ENCODE results near the gene SGIP1. TPM values are rescaled to one million over a fixed set of nuclear protein-coding genes. Genes with fewer than 3 reads are reported as not detected.

Gene SGIP1
- total and polyA plus RNA-seq, 2 donors (not counting 3 experiments of a cell fraction or from before 2014, with no cell fraction given) = 30.9 to 68.9 TPM

DNA sequence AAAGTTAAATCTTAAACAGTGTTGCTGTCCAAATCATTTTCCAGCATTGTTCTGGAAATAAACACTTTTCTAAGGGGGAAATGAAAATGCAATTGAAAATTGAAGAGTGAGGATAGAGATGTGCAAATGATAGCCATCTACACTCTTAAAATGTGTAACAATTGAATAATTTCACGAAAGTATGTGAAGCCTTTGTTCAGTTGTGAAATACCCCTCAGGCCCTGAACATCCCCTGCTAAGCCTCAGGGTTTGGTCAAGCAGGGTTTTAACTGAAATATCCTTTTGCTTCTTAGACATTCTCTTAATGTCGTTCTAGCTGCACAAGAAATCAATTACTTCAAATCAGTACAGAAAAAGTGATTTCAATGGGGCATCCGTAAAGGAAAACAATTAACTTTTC lies 152.5 kb downstream of the SGIP1 start:
- H3K9me3 ChIP-seq (replicated peaks; ENCODE audit: control insufficient read depth, insufficient read depth, low read length) = no peaks in the 10 kb centered on the region
- H3K4me1 ChIP-seq (ENCODE audit: control insufficient read depth, extremely low read depth, insufficient read depth, low read length) = peaks cover 2% of the 10 kb centered on the region
- no peak overlapping the region for H2AFZ ChIP-seq (ENCODE audit: low read depth, low read length)
- ChIA-PET CTCF (interaction anchor here (0.9 to 1.3 kb wide), 3 partner anchors 8 to 25 kb away, joined by 3 to 4 read pairs (median 3); no protein-coding TSS in a partner anchor), POLR2A (no interaction called here)
- no peaks in the 10 kb centered on the region for H3K79me2 ChIP-seq (ENCODE audit: control insufficient read depth, insufficient read depth, low read length)
- no peak overlapping the region for H3K4me2 ChIP-seq (ENCODE audit: insufficient read depth, low read length)
- no peak for FAIRE-seq
- H3K27ac ChIP-seq (ENCODE audit: insufficient read depth, low read depth, low read length) = no peak overlapping the region
- H3K36me3 ChIP-seq (ENCODE audit: control insufficient read depth in 2 of 2, extremely low read depth in 1 of 2, insufficient read depth in 2 of 2, low read length in 2 of 2) = peaks cover 0 to 7% of the 10 kb centered on the region in 2 experiments
- no peak overlapping the region for H3K4me3 ChIP-seq (replicated peaks in 1 of 3; ENCODE audit: insufficient read depth in 1 of 3, low read depth in 1 of 3, low read length in 3 of 3)
- no peaks in the 10 kb centered on the region for H4K20me1 ChIP-seq (replicated peaks; ENCODE audit: control insufficient read depth, extremely low read depth, insufficient read depth, low read length)
- H3K9ac ChIP-seq (replicated peaks; ENCODE audit: extremely low read depth, insufficient read depth, low read length) = no peak overlapping the region
- no peak for DNase-seq (ENCODE audit: low read depth, low spot score)
- TF ChIP-seq POLR2AphosphoS5 (IDR thresholded peaks at IDR 0.05; ENCODE audit: insufficient read depth, low read depth, low read length) (no peak), MYC (IDR thresholded peaks at IDR 0.05; ENCODE audit: low read depth, low read length) (no peak), MAX (IDR thresholded peaks at IDR 0.05; ENCODE audit: insufficient read depth, insufficient read length) (no peak), GATA2 (IDR thresholded peaks at IDR 0.05; ENCODE audit: insufficient read depth, insufficient read length, low read depth, low read length) (no peak), FOS (IDR thresholded peaks at IDR 0.05; ENCODE audit: borderline replicate concordance, insufficient read depth, low read length) (no peak), POLR2A (IDR thresholded peaks at IDR 0.05; ENCODE audit: low read depth, low read length) (no peak), EZH2 (IDR thresholded peaks at IDR 0.05; ENCODE audit: borderline replicate concordance, low read depth, low read length, severe bottlenecking) (no peak), JUN (IDR thresholded peaks at IDR 0.05; ENCODE audit: borderline replicate concordance, insufficient read depth, insufficient read length, low read depth) (no peak)
- TF ChIP-seq, protein P1, sequence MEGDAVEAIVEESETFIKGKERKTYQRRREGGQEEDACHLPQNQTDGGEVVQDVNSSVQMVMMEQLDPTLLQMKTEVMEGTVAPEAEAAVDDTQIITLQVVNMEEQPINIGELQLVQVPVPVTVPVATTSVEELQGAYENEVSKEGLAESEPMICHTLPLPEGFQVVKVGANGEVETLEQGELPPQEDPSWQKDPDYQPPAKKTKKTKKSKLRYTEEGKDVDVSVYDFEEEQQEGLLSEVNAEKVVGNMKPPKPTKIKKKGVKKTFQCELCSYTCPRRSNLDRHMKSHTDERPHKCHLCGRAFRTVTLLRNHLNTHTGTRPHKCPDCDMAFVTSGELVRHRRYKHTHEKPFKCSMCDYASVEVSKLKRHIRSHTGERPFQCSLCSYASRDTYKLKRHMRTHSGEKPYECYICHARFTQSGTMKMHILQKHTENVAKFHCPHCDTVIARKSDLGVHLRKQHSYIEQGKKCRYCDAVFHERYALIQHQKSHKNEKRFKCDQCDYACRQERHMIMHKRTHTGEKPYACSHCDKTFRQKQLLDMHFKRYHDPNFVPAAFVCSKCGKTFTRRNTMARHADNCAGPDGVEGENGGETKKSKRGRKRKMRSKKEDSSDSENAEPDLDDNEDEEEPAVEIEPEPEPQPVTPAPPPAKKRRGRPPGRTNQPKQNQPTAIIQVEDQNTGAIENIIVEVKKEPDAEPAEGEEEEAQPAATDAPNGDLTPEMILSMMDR (IDR thresholded peaks at IDR 0.05; ENCODE audit: extremely low read depth in 1 of 2, insufficient read depth in 1 of 2, low read depth in 1 of 2, low read length in 2 of 2) = no peak
- dilution Hi-C loops (cut with MboI; ENCODE audit: extremely low pct_ligation_motif_present, low sequenced_read_pairs) (no loop called here), intact Hi-C loops (cut with micrococcal nuclease) (no loop called here)
- no TSS peak for BruUV-seq (replicated peaks)
- H3K27me3 ChIP-seq (ENCODE audit: control insufficient read depth in 2 of 2, insufficient read depth in 2 of 2, low read length in 2 of 2) = no peaks in the 10 kb centered on the region
- H3K9me1 ChIP-seq (replicated peaks; ENCODE audit: control insufficient read depth, extremely low read depth, insufficient read depth, low read length) = no peaks in the 10 kb centered on the region
